T-helper 1 cell (primary cell): ENCODE results near the gene ARL16.

Experiments
- DNase-seq, 5 donors: peaks; one replicate each; pipeline ENCODE4 v3.0.0-alpha.2; 2012 to 2020

Gene ARL16

GRCh38 chr17:81712468-81713003 lies 28.9 kb upstream of the ARL16 start:
- DNase-seq = no peak

- peak; percentile 60 to 80 (median 61) for DNase-seq
Observed at GRCh38 chr17:81711814-81712467, 28.3 kb upstream of the ARL16 start, which contains the start of gene SLC25A10. Gene SLC25A10 (plus strand): TSS chr17:81712284. CDS start chr17:81712427, 143 bp downstream.

- peak in 1 of 5 donors; percentile 29 for DNase-seq
Observed at GRCh38 chr17:81710514-81711308, 27.1 kb upstream of the ARL16 start.

GRCh38 chr17:81708739-81709185 lies 25.2 kb upstream of the ARL16 start:
- no peak for DNase-seq

GRCh38 chr17:81707725-81708646 lies 24.4 kb upstream of the ARL16 start:
- no peak for DNase-seq

GRCh38 chr17:81706757-81707624 lies 23.4 kb upstream of the ARL16 start:
- no peak for DNase-seq

GRCh38 chr17:81706232-81706611 lies 22.6 kb upstream of the ARL16 start:
- DNase-seq = no peak

- DNase-seq = no peak
Observed at GRCh38 chr17:81705518-81706231, 22.1 kb upstream of the ARL16 start.

GRCh38 chr17:81703747-81704654 lies 20.4 kb upstream of the ARL16 start:
- DNase-seq = no peak

- peak; percentile 76 to 91 (median 84) for DNase-seq
Observed at GRCh38 chr17:81702934-81703746, 19.5 kb upstream of the ARL16 start, which contains the start of gene MRPL12. Gene MRPL12 (plus strand): TSS chr17:81703367. CDS start chr17:81703502, 135 bp downstream.

- DNase-seq = no peak
Observed at GRCh38 chr17:81701288-81702071, 17.9 kb upstream of the ARL16 start.

- no peak for DNase-seq
Observed at GRCh38 chr17:81700353-81701287, 17.0 kb upstream of the ARL16 start.

GRCh38 chr17:81697261-81698044 lies 13.9 kb upstream of the ARL16 start:
- no peak for DNase-seq

GRCh38 chr17:81696218-81696941 lies 12.8 kb upstream of the ARL16 start:
- no peak for DNase-seq

GRCh38 chr17:81695801-81696200 lies 12.2 kb upstream of the ARL16 start:
- no peak for DNase-seq
